ENCODE measurements around the gene COL6A1.

Gene COL6A1

GRCh38 chr21:46052703-46053651 lies 71.4 kb downstream of the COL6A1 start:
- DNase-seq: no peak

- DNase-seq: no peak
These were observed 72.5 kb downstream of the COL6A1 start for GRCh38 chr21:46054031-46054430.

GRCh38 chr21:46054451-46054881 lies 72.9 kb downstream of the COL6A1 start:
- DNase-seq: no peak
